Muscle of leg (tissue), 11 donors: ENCODE results near the gene PGF. TPM values are rescaled to one million over a fixed set of nuclear protein-coding genes. Genes with fewer than 3 reads are reported as not detected.

Source experiments
- DNase-seq: peaks from one replicate; pipeline ENCODE4 v3.0.0; 2013
- H3K27ac ChIP-seq: one replicate; pipeline ENCODE4 v1.5.1; 2013; ENCODE audit warnings: mild to moderate bottlenecking, low read length, control low read depth
- H3K27me3 ChIP-seq: one replicate; pipeline ENCODE4 v1.6.1; 2013; ENCODE audit warnings: low read length; ENCODE audit not compliant: control insufficient read depth, insufficient read depth
- H3K36me3 ChIP-seq: one replicate; pipeline ENCODE4 v1.6.1; 2013; ENCODE audit warnings: low read length; ENCODE audit not compliant: control insufficient read depth, insufficient read depth
- H3K4me1 ChIP-seq: one replicate; pipeline ENCODE4 v1.6.1; 2013; ENCODE audit warnings: low read length; ENCODE audit not compliant: control insufficient read depth, insufficient read depth
- H3K4me3 ChIP-seq: one replicate; pipeline ENCODE4 v1.5.1; 2013; ENCODE audit warnings: low read length, control low read depth
- H3K9me3 ChIP-seq: replicated peaks from 2 replicates; pipeline ENCODE4 v1.6.1; 2013; ENCODE audit warnings: low read depth, low read length; ENCODE audit not compliant: control insufficient read depth
- WGBS: methylation state at CpG from one replicate; pipeline ENCODE4 v1.1.5; 2013; ENCODE audit warnings: missing lambda C conversion rate; ENCODE audit not compliant: insufficient coverage; 5-methylcytosine and 5-hydroxymethylcytosine counted together
- polyA plus RNA-seq, 8 donors: library from polyadenylated mRNA; unstranded; fragments of 120-200 nt; gene quantifications; one replicate each; pipeline versions ENCODE4 v1.2.1 to v1.2.3, GENCODE V29; 2013; ENCODE audit warnings: inconsistent platforms in 1 of 8, low replicate concordance in 1 of 8; ENCODE audit not compliant: insufficient read length in 8 of 8, insufficient read depth in 1 of 8
- total RNA-seq: library from RNA; stranded (reverse); fragments of 120-200 nt; gene quantifications from one replicate; pipeline ENCODE4 v1.2.4, GENCODE V29; 2013

PGF gene
- total and polyA plus RNA-seq, 9 donors = 27.0 to 47.0 (median 33.0) TPM

- Histone ChIP-seq H3K4me3 (no peak overlapping the region), H3K36me3 (no peaks in the 10 kb centered on the region), H3K27me3 (no peaks in the 10 kb centered on the region), H3K27ac (peak overlapping the region; percentile 66), H3K9me3 (no peaks in the 10 kb centered on the region), H3K4me1 (peaks cover 24% of the 10 kb centered on the region)
- 89% methylated on average over 1 of the region's 4 CpGs for WGBS
- peak; percentile 31 for DNase-seq
Observed at GRCh38 chr14:74988131-74988530, 32.7 kb upstream of the PGF start.

GRCh38 chr14:74985806-74986205, 30.4 kb upstream of the PGF start:
- Histone ChIP-seq H3K36me3 (no peaks in the 10 kb centered on the region), H3K4me1 (peaks cover 43% of the 10 kb centered on the region), H3K27ac (no peak overlapping the region), H3K9me3 (no peaks in the 10 kb centered on the region), H3K4me3 (no peak overlapping the region), H3K27me3 (no peaks in the 10 kb centered on the region)
- DNase-seq = no peak
- 83% methylated on average over 4 of the region's 6 CpGs for WGBS

GRCh38 chr14:74985028-74985310, 29.6 kb upstream of the PGF start:
- 61% methylated on average over 9 of the region's 10 CpGs for WGBS
- Histone ChIP-seq H3K36me3 (no peaks in the 10 kb centered on the region), H3K27me3 (no peaks in the 10 kb centered on the region), H3K4me1 (peaks cover 51% of the 10 kb centered on the region), H3K4me3 (no peak overlapping the region), H3K9me3 (no peaks in the 10 kb centered on the region), H3K27ac (peak overlapping the region; percentile 88)
- DNase-seq = no peak

- WGBS = 35% methylated on average over 4 of the region's 16 CpGs
- no peaks in the 10 kb centered on the region for H3K27me3 ChIP-seq
- peak; percentile 76 for DNase-seq
- no peaks in the 10 kb centered on the region for H3K36me3 ChIP-seq
- H3K4me3 ChIP-seq = no peak overlapping the region
- peak overlapping the region; percentile 88 for H3K27ac ChIP-seq
- H3K4me1 ChIP-seq = peaks cover 57% of the 10 kb centered on the region
- H3K9me3 ChIP-seq = no peaks in the 10 kb centered on the region
Observed at GRCh38 chr14:74984236-74985027, 29.0 kb upstream of the PGF start.

GRCh38 chr14:74983343-74983742, 27.9 kb upstream of the PGF start:
- H3K36me3 ChIP-seq = no peaks in the 10 kb centered on the region
- no peaks in the 10 kb centered on the region for H3K9me3 ChIP-seq
- no CpG with 5 or more reads among the region's 1 CpG for WGBS
- no peak overlapping the region for H3K4me3 ChIP-seq
- DNase-seq = no peak
- H3K27me3 ChIP-seq = no peaks in the 10 kb centered on the region
- no peak overlapping the region for H3K27ac ChIP-seq
- peaks cover 67% of the 10 kb centered on the region for H3K4me1 ChIP-seq

GRCh38 chr14:74982661-74983060, 27.3 kb upstream of the PGF start:
- Histone ChIP-seq H3K27ac (no peak overlapping the region), H3K9me3 (no peaks in the 10 kb centered on the region), H3K36me3 (no peaks in the 10 kb centered on the region), H3K4me3 (no peak overlapping the region), H3K4me1 (peaks cover 69% of the 10 kb centered on the region), H3K27me3 (no peaks in the 10 kb centered on the region)
- DNase-seq = no peak
- no CpG with 5 or more reads among the region's 4 CpGs for WGBS

- H3K36me3 ChIP-seq = no peaks in the 10 kb centered on the region
- WGBS = 76% methylated on average over 4 of the region's 5 CpGs
- H3K4me3 ChIP-seq = no peak overlapping the region
- H3K27ac ChIP-seq = no peak overlapping the region
- DNase-seq = no peak
- peaks cover 77% of the 10 kb centered on the region for H3K4me1 ChIP-seq
- no peaks in the 10 kb centered on the region for H3K9me3 ChIP-seq
- H3K27me3 ChIP-seq = no peaks in the 10 kb centered on the region
Observed at GRCh38 chr14:74981833-74982232, 26.4 kb upstream of the PGF start.

GRCh38 chr14:74981462-74981782, 26.0 kb upstream of the PGF start:
- DNase-seq = peak; percentile 38
- peaks cover 82% of the 10 kb centered on the region for H3K4me1 ChIP-seq
- H3K4me3 ChIP-seq = no peak overlapping the region
- peak overlapping the region; percentile 88 for H3K27ac ChIP-seq
- H3K27me3 ChIP-seq = no peaks in the 10 kb centered on the region
- WGBS = 68% methylated on average over 6 of the region's 9 CpGs
- no peaks in the 10 kb centered on the region for H3K9me3 ChIP-seq
- no peaks in the 10 kb centered on the region for H3K36me3 ChIP-seq

GRCh38 chr14:74980731-74981461, 25.5 kb upstream of the PGF start:
- H3K4me1 ChIP-seq = peaks cover 87% of the 10 kb centered on the region
- peak overlapping the region; percentile 88 for H3K27ac ChIP-seq
- no peak overlapping the region for H3K4me3 ChIP-seq
- H3K9me3 ChIP-seq = no peaks in the 10 kb centered on the region
- WGBS = 17% methylated on average over 29 of the region's 35 CpGs
- peak; percentile 63 for DNase-seq
- H3K36me3 ChIP-seq = no peaks in the 10 kb centered on the region
- no peaks in the 10 kb centered on the region for H3K27me3 ChIP-seq

GRCh38 chr14:74980398-74980730, 25.0 kb upstream of the PGF start:
- peaks cover 87% of the 10 kb centered on the region for H3K4me1 ChIP-seq
- no peak overlapping the region for H3K4me3 ChIP-seq
- no peaks in the 10 kb centered on the region for H3K36me3 ChIP-seq
- WGBS = 65% methylated on average over 2 of the region's 4 CpGs
- no peaks in the 10 kb centered on the region for H3K9me3 ChIP-seq
- peak; percentile 43 for DNase-seq
- no peaks in the 10 kb centered on the region for H3K27me3 ChIP-seq
- H3K27ac ChIP-seq = peak overlapping the region; percentile 88
